ENCODE data around the gene PPP1R12C.
A peak's percentile ranks its signal among the peaks of the same experiment; 100 is the strongest.
"Not testable (repeated sequence)": the region's sequence is repeated elsewhere in the genome, so short reads cannot be mapped to it uniquely, and the experiment has no call there.

Gene PPP1R12C

GRCh38 chr19:55116859-55117662 is at the start of gene PPP1R12C:
PPP1R12C (minus strand) TSS chr19:55117637; CDS start chr19:55117543, 94 bp downstream.
- DNase-seq (ENCODE audit: low read depth, low spot score), result no peak
- H3K27ac ChIP-seq, result peak within 1 kb of the TSS; percentile 48

DNA sequence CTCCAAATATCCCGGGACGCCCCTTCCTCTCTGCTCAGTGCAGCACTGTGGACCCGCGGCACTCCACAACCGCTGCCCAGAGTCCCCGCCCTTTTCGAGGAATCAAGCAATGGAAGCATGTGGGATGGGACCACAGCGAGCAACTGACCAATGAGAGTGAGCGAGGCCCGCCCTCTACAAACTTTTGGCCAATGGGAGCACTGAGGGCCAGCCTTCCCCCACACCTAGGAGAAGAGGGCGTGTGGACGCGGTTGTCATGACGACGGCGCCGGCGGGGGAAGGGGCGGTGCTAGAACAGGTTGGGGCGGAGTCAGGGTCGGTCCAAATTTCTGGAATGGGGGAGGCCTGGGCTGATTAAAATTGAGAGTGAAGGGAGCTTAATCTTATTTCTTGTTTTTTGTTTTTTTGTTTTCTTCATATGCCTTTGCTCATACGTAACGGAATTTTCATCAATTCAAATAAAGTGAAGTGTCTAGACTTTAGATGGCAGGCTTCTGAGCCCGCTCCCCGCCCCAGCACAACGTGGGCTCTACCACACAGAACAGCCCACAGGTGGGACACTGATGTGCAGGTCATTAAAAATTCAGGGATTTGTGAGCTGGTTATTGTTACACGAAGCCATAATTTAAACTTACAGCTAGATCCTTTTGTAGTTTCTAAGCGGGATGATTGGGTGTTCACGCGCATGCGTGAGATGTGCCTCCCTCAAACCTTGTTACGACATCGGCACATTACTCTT is 49.3 kb upstream of the PPP1R12C start, which contains the start of gene DNAAF3:
TSS of gene DNAAF3 (minus strand) at position 84 of the 739 bp plus-strand sequence. CDS start 200 bp downstream, outside the sequence.
- H3K27ac ChIP-seq, result peak within 1 kb of the TSS; percentile 68
- peak; percentile 92 for DNase-seq (ENCODE audit: low read depth, low spot score)

DNA sequence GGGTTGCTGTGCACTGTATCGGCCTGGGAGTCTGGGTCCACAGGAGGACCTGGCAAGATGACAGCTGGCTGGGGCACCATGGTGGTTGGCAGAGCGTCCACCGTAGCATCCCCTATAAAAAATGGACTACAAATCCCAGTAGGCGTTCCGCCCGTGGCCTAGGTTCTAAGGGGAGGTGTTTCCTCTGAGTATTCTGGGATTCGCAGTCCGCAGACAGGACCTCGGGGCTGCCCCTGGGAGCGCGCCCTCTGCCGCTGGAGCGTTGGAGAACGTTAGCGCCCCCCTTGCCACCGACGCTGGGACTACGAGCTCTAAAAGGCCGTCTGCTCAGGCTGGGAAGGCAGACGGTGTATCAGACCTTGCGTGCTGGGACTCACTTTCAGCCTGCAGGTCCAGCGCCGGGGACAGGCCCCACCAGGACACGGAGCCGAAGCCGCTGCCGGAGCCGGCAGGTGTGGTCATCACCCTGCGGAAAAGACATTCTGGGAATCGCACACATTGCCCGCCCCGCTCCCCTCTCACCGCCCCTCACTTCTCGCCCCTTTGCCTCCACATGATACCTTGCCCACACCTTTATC is 48.6 kb upstream of the PPP1R12C start:
- no peak overlapping the region for H3K27ac ChIP-seq
- DNase-seq (ENCODE audit: low read depth, low spot score), result no peak

- no peak overlapping the region for H3K27ac ChIP-seq
- DNase-seq (ENCODE audit: low read depth, low spot score), result no peak
These were observed 44.3 kb upstream of the PPP1R12C start for GRCh38 chr19:55161571-55162322.

GRCh38 chr19:55160986-55161365 is 43.5 kb upstream of the PPP1R12C start:
- DNase-seq (ENCODE audit: low read depth, low spot score), result no peak
- no peak overlapping the region for H3K27ac ChIP-seq

- DNase-seq (ENCODE audit: low read depth, low spot score), result no peak
- no peak overlapping the region for H3K27ac ChIP-seq
These were observed 42.9 kb upstream of the PPP1R12C start for GRCh38 chr19:55160128-55160985.

GRCh38 chr19:55158848-55159749 is 41.7 kb upstream of the PPP1R12C start:
- no peak for DNase-seq (ENCODE audit: low read depth, low spot score)
- no peak overlapping the region for H3K27ac ChIP-seq

- no peak for DNase-seq (ENCODE audit: low read depth, low spot score)
- H3K27ac ChIP-seq, result no peak overlapping the region
These were observed 41.0 kb upstream of the PPP1R12C start for GRCh38 chr19:55158423-55158822.

- no peak within 1 kb of the TSS for H3K27ac ChIP-seq
- no peak for DNase-seq (ENCODE audit: low read depth, low spot score)
These were observed 39.8 kb upstream of the PPP1R12C start, which contains the start of gene TNNI3 for GRCh38 chr19:55157064-55157908. TNNI3 (minus strand) TSS chr19:55157732; CDS start chr19:55157589, 143 bp downstream.

DNA sequence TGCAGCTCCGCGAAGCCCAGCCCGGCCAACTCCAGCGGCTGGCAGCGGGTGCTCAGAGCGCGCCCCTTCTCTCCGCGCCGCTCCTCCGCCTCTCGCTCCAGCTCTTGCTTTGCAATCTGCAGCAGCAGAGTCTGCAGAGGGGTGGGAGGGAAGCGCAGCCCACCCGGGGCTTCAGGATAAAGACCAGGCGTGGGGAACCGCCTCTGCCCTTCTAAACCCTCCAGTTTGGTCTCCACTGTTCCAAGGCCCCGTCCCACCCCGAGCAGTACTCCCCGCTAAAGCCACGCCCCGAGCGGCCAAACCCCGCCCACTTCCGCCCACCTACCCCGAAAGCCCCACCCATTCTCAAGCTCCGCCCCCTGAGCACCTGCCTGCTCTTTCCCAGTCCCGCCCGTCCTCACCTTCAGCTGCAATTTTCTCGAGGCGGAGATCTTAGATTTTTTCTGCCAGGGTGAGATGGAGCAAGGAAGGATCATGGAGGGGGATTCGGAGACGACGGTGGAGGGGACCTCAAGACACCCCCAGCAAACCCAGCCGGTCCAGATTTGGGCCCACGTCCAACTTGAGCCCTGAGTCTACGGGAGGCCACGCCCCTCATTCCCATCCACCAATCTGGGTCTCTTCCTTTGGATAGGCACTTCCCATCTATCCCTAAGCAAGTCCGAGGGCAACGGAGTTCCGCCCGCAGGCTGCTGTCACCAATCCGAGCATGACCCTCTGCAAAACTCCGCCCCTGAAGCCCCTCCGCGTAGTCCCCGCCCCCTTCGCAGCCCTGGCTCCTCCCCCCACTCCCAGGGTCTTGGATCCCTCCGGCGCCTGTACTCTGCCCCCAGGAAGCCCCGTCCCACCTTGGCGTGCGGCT is 39.0 kb upstream of the PPP1R12C start:
- DNase-seq (ENCODE audit: low read depth, low spot score), result no peak
- H3K27ac ChIP-seq, result no peak overlapping the region

DNA sequence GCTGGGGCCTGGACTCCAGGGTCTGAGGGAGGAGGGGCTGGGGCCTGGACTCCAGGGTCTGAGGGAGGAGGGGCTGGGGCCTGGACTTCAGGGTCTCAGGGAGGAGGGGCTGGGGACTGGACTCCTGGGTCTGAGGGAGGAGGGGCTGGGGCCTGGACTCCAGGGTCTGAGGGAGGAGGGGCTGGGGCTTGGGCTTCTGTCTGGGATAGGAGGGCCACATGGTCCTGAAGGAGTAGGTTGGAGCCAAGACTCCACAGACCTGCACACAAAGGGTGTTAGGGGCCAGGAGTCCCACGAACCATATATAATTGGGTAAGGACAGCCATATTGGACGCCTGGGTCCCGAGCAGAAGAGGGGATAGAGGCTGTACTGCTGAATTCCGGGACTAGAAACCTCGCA is 38.3 kb upstream of the PPP1R12C start:
- DNase-seq (ENCODE audit: low read depth, low spot score); H3K27ac ChIP-seq: not testable (repeated sequence)

GRCh38 chr19:55153652-55154264 is 36.3 kb upstream of the PPP1R12C start:
- no peak overlapping the region for H3K27ac ChIP-seq
- DNase-seq (ENCODE audit: low read depth, low spot score), result no peak

DNA sequence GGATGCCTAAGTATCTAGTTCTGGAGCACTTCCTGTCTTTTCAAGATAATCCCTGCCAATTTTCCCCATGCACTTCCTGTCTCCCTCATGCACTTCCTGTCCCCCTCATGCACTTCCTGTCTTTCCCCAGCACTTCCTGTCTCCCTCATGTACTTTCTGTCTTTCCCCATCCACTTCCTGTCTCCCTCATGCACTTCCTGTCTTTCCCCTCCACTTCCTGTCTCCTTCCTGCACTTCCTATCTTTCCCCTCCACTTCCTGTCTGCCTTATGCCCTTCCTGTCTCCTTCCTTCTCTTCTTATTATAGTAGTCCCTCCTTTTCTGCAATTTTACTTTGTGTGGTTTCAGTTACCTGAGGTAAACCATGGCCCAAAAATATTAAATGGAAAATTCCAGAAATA is 34.6 kb upstream of the PPP1R12C start:
- H3K27ac ChIP-seq, result no peak overlapping the region
- DNase-seq (ENCODE audit: low read depth, low spot score), result no peak

DNA sequence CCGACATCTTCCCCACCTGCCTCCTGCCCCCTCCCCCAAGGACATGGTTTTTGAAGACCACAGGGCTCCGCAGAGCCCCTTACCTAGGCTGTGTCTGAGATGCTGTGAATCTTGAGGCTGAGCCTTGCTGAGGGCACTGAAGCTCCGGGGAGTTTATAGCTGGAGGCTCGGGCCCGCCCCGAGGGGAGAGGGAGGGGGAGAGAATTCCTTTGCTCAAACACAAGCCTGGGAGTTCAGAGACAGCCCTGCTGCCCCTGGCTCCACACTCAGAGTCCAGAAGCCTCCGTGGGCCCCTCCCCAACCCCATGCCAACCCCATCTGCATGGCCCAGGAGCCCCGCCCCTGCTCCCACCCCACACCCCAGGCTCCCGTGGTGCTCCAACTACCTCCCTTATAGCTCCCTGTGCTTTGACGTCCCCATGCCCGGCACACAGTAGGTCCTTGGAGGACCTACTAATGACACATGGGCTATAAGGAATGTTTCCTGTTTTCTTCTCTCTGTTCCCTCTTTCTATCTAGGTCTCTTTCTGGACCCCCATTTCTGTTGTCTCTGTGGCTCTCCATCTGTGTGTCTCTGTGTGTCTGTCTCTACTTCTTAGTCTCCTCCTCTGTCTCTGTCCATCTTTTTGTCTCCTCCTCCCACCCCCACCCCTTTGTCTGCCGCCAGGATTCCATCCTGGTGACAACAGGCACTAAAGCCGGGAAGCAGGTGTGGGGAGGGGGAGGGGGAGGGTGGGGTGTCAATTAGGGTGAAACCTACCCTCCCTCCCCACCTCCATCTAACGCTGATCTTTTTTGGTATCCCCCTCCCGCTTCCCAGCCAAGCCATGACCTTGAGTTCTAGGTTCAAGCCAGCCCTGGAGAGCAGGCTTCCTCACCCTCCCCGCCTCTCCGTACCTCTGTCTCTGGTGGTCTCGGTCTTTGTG is 31.9 kb upstream of the PPP1R12C start, which contains the start of gene TNNT1:
TSS of gene TNNT1 (minus strand) at position 129 of the 926 bp plus-strand sequence. CDS start 2,049 bp downstream, outside the sequence.
- no peak within 1 kb of the TSS for H3K27ac ChIP-seq

More for the DNA sequence above, 31.9 kb upstream of the PPP1R12C start, which contains the start of gene TNNT1:
- DNase-seq (ENCODE audit: low read depth, low spot score), result no peak

Measured in epithelial cell of prostate (primary cell).